ENCODE measurements around the gene KCTD15.

The KCTD15 gene, protein sequence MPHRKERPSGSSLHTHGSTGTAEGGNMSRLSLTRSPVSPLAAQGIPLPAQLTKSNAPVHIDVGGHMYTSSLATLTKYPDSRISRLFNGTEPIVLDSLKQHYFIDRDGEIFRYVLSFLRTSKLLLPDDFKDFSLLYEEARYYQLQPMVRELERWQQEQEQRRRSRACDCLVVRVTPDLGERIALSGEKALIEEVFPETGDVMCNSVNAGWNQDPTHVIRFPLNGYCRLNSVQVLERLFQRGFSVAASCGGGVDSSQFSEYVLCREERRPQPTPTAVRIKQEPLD

DNA sequence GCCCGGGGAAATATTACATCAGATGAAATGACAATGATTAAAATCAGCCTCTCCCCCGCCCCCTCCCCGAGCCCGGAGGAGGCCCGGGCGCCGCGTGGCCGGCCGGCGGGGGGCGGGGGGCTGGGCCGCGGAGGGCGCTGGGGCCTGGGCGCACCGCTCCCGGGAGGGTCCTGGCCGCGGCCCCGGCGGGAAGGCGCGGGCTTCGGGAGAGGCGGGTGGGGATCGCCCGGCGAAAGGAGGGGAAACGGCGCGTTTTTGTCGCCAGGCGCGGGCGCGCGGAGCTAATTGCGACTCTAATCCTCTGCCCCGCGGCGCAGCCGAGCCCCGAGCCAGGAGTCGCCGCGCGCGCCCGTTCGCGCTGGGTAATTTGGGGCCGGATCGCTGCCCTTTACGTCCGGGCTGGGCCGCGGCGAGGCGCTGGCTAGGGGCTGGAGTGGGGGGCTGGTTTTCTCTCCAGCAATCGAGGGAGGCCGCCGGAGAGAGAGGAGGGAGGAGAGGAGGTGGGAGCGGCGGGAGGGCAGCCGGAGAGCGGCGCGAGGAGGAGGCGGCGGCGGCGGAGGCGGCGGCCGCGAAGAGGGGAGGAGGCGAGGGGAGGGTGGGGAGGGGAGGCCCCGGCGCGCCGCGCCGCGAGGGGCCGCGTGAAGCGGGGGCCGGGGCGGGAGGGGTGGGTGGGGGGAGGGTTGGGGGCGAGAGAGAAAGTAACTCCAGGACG is at the start of gene KCTD15:
Gene KCTD15, plus strand, starts transcription at position 707 of the 712 bp plus-strand sequence. CDS start 3,585 bp downstream, outside the sequence.
- DNase-seq = peak; percentile 93

DNA sequence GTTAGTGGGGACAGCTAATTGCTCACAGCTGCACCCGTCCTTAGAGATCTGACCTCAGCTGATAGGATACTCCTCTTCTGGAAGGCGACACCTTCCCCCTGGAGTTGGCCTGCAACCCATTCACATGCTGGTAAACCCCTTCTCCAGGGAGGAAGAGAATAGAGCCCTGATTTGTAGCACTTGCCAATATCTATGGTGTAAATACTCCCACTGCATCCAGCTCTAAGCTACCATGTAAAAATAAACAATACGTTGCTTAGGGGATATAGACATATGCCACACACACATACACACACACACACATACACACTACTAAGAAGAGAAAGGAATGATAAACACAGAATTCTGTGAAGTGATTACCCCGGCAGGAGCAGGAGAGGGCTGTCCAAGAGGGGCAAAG is 49.4 kb upstream of the KCTD15 start:
- no peak for DNase-seq

- no peak for DNase-seq
Measured at GRCh38 chr19:33748231-33748630, 48.4 kb upstream of the KCTD15 start.

- no peak for DNase-seq
Measured at GRCh38 chr19:33749016-33749415, 47.7 kb upstream of the KCTD15 start.

DNA sequence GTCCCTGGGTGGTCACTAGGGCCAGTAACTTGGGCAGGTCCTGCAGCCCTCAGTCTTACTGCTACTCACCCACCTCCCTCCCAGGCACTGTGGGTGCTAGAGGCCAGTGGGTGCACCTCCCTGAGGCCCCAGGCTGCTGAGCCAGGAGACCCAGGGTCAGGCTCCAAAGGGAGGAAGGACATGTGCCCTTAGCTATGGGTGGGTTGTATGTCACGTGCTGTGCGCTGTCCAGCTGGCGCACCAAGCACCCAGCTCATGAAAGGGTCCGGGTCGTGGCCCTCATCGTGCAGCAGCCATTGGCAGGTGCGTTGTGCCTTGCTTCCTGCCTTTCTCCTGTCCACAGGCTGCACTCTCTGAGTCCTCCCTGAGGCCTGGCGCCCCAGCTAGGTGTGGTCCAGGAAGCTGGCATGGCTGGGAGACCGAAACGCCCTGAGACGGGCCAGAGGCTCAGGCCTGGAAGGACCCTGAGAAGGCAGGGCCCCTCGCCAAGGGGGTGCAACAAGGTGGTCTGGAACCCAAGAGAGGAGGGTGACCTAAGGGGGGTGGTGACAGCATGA is 47.0 kb upstream of the KCTD15 start:
- no peak for DNase-seq

GRCh38 chr19:33750587-33751435 is 45.9 kb upstream of the KCTD15 start:
- no peak for DNase-seq

- DNase-seq = no peak
Measured at GRCh38 chr19:33751436-33751770, 45.3 kb upstream of the KCTD15 start.

DNA sequence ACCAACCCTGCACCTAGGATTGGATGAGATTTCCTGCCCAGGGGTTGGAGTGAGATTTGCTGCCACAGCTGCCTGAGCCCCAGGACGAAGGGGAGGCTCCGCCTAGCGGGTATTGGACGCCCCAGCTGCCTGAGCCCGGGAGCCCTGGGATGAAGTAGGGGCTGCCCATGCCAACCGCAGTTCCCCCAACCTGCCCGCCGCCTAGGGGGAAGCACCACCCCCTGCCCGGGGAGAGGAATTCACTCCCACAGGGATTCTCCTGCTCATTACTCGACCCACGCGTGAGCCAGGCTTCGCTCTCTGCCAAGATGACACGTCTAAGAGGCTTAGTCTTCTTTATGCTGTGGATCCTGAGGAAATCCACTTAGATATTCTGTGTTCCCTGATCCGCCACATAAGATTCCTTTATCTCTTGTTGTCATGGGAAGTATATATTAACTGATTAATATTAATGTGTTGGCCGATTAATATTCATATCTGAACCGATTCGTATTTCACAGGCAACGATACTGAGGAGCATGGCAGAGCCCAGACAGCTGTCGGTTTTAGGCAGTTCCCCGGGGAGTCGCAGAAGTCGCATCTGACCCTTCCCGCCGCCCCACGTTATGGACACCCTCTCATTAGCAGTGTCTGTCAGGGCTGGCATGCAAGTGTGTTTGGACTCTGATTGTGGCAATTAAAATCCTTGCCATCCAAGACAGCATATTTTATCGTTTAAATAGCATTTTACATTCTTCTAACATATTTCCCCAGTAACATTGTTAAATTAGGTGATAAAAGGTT is 44.5 kb upstream of the KCTD15 start:
- DNase-seq = no peak

GRCh38 chr19:33752945-33753344 is 43.7 kb upstream of the KCTD15 start:
- DNase-seq = no peak

GRCh38 chr19:33754361-33754760 is 42.3 kb upstream of the KCTD15 start:
- DNase-seq = no peak

- peak; percentile 92 for DNase-seq
Measured at GRCh38 chr19:33755099-33756035, 41.3 kb upstream of the KCTD15 start.

DNA sequence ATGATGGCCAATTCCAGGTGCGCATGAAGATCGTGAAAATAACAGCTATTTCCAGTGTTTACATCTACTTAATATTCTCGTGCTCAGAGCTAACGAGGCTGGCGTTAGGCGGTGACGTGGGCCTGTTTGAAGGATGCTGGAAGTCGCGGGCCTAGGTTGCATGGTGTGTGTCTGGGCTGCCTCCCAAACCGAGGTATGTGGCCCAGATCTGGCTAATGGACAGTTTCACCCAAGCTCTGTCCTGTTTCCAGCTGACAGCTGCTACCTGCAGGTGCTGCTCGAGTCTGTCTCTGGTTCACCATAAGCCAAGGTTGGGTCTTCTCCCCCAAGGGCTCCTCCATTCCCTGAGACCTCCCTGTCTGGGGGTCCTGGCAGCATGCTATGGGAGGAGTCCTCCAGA is 40.5 kb upstream of the KCTD15 start:
- DNase-seq = no peak

DNA sequence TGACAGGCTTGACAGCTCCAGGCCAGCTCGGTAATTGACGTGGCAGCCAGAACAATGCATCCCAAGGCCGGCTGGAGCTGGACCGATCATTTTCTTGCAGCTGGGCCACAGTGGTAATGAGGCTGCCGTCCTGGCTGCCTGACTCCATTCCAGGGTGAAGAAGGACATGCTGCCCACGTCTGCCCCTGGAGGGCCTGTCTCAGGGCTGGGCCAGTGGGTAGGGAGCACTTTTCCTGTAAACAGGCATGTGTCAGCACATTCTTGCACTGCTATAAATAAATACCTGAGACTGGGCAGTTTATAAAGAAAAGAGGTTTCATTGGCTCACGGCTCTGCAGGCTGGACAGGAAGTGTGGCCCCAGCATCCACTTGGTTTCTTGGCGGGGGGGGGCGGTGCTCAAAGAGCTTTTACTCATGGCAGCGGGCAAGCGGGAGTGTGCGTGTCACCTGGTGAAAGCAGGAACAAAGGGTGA is 38.1 kb upstream of the KCTD15 start:
- DNase-seq = peak; percentile 96

DNA sequence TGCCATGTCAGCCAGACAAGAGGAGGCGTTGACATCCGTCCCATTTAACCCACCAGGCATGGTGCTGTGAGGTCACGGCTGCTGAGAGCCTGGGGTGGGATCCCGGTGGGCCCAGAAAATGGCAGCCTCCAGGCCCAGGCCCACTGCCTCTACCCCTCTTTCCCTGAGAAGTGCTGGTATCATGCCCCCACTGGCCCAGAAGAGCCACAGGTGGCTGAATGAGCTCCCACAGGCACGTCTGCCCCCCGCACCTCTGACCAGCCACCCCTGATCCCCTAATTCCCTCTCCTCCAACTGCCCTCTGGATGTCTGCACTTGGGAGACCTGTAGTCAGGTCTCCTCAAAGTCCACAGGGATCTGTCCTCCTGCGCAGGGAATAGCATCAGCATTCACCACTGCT is 37.3 kb upstream of the KCTD15 start:
- no peak for DNase-seq

GRCh38 chr19:33763633-33764371 is 32.9 kb upstream of the KCTD15 start:
- no peak for DNase-seq

DNA sequence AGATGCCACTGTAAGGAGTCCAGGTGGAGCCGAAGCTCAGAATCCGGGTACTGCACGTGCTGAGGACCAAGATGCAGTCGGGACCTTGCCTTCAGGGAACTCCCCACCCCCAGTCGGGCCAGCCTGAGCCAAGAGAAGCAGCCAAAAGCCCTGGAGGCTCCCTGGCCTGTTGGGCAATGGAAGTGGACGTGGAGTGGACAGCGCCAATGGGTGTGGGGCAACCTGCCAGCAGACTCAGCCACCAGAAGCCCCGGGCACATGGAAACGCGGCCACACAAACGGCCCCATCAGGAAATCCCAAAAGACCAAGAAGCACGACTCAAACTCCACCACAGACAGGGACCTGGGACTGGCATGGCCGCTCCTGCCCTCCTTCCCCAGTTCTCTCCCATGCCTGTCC is 30.0 kb upstream of the KCTD15 start:
- DNase-seq = no peak

DNA sequence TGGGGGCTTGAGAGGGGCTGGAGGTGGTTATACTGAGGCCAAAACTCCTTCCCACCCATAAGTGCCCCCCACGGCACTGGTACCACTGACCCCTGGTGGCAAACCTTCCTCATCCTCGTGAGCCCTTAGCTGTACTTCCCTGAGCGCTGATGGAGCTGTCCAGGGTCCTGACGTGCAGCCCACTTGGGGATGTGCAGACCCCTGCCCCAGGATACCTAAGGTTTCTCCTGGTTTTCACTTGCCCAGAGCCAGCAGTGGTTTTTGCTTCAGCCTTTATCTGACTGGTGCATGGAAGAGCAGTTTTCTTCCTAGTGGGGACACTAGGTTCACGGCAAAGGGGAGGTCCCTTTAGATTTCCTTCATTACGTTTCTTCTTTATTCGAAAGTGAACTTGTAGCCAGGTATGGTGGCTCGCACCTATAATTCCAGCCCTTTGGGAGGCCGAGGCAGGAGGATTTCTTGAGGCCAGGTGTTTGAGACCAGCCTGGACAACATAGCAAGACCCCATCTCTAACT is 28.7 kb upstream of the KCTD15 start:
- DNase-seq = no peak

- DNase-seq = no peak
Measured at GRCh38 chr19:33769208-33769607, 27.5 kb upstream of the KCTD15 start.

- no peak for DNase-seq
Measured at GRCh38 chr19:33770107-33770506, 26.6 kb upstream of the KCTD15 start.

DNA sequence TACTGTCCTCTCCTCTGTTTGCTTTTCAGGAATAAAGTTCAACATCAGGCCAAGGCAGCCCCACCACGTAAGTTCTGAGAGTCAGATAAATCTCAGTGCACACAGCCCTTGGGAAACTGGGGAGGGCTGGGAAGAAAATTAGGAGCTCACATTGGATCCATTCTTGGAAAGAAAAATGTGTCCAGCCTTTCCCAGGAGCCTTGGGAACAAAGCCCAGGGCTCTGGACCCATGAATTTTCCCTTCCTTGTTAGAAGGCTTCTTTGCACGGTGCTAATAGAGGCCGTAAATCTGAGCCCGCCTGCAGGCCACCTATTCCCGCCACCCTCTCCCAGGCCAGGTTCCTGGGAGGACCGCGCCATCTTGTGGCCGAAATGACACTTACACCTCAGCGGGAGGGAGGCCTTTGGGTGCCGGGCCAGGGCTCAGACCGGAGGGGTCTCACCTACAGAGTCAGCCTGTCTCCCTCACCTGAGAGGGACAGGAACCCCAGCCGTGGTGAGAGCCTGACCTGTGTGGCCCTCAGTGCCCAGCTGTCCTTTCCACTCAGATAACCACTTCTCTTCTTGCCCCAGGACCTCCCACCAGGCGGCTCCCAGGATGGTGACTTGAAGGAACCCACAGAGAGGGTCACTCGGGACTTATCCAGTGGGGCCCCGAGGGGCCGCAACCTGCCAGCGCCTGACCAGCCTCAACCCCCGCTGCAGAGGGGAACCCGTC is 25.1 kb upstream of the KCTD15 start:
- DNase-seq = peak; percentile 96

Measured in NCI-H2227 treated with DMSO at 0.1 percent for 48 hours (cell line).